ENCODE results near the gene CAMKMT. TPM values are rescaled to one million over a fixed set of nuclear protein-coding genes. Genes with fewer than 3 reads are reported as not detected.

Gene CAMKMT
- total and polyA plus RNA-seq, 7 donors: 6.1 to 15.6 (median 11.6) TPM

GRCh38 chr2:44741507-44741906, 379.8 kb downstream of the CAMKMT start:
- no peak for DNase-seq
- 85 to 95% methylated on average over 1 of the region's 1 CpG for WGBS, 2 donors
- no peaks in the 10 kb centered on the region for H3K36me3 ChIP-seq
- peaks cover 0 to 17% (median 12%) of the 10 kb centered on the region in 4 donors for H3K4me1 ChIP-seq
- no peak for TF ChIP-seq CTCF (IDR thresholded peaks at IDR 0.05)
- TF ChIP-seq EP300 (IDR thresholded peaks at IDR 0.05): no peak
- TF ChIP-seq POLR2A (IDR thresholded peaks at IDR 0.05): no peak
- TF ChIP-seq POLR2AphosphoS5 (IDR thresholded peaks at IDR 0.05): no peak
- intact Hi-C loops (cut with DNase I): no loop called here
- no peaks in the 10 kb centered on the region for H3K27me3 ChIP-seq
- no peak overlapping the region for H3K27ac ChIP-seq
- peaks cover 0 to 2% (median 0%) of the 10 kb centered on the region in 4 donors for H3K9me3 ChIP-seq
- no peak overlapping the region for H3K4me3 ChIP-seq

GRCh38 chr2:44742057-44742456, 380.3 kb downstream of the CAMKMT start:
- Histone ChIP-seq H3K9me3 (no peaks in the 10 kb centered on the region), H3K27ac (no peak overlapping the region), H3K27me3 (no peaks in the 10 kb centered on the region), H3K4me3 (no peak overlapping the region), H3K4me1 (peaks cover 0 to 22% (median 12%) of the 10 kb centered on the region in 4 donors), H3K36me3 (no peaks in the 10 kb centered on the region)
- TF ChIP-seq CTCF (IDR thresholded peaks at IDR 0.05) (no peak), EP300 (IDR thresholded peaks at IDR 0.05) (no peak), POLR2AphosphoS5 (IDR thresholded peaks at IDR 0.05) (no peak), POLR2A (IDR thresholded peaks at IDR 0.05) (no peak)
- intact Hi-C loops (cut with DNase I): no loop called here
- DNase-seq: no peak
- 94 to 98% methylated on average over 3 of the region's 3 CpGs for WGBS, 2 donors

GRCh38 chr2:44743473-44743872, 381.7 kb downstream of the CAMKMT start:
- no peak overlapping the region for H3K4me3 ChIP-seq
- no peak overlapping the region for H3K27ac ChIP-seq
- DNase-seq: no peak
- peaks cover 0 to 23% (median 12%) of the 10 kb centered on the region in 4 donors for H3K4me1 ChIP-seq
- H3K9me3 ChIP-seq: no peaks in the 10 kb centered on the region
- no peaks in the 10 kb centered on the region for H3K36me3 ChIP-seq
- WGBS, 2 donors: 96 to 97% methylated on average over 3 of the region's 3 CpGs
- TF ChIP-seq POLR2AphosphoS5 (IDR thresholded peaks at IDR 0.05) (no peak), CTCF (IDR thresholded peaks at IDR 0.05) (no peak), EP300 (IDR thresholded peaks at IDR 0.05) (no peak), POLR2A (IDR thresholded peaks at IDR 0.05) (no peak)
- H3K27me3 ChIP-seq: no peaks in the 10 kb centered on the region
- intact Hi-C loops (cut with DNase I): no loop called here

- no peaks in the 10 kb centered on the region for H3K27me3 ChIP-seq
- WGBS, 2 donors: 84 to 90% methylated on average over 12 of the region's 12 CpGs
These were observed 383.5 kb downstream of the CAMKMT start for GRCh38 chr2:44744961-44745892.

More at GRCh38 chr2:44744961-44745892, 383.5 kb downstream of the CAMKMT start:
- Histone ChIP-seq H3K4me3 (no peak overlapping the region), H3K36me3 (no peaks in the 10 kb centered on the region), H3K9me3 (no peaks in the 10 kb centered on the region), H3K27ac (no peak overlapping the region), H3K4me1 (peaks cover 0 to 23% (median 12%) of the 10 kb centered on the region in 4 donors)
- intact Hi-C loops (cut with DNase I): no loop called here
- DNase-seq: no peak
- TF ChIP-seq EP300 (IDR thresholded peaks at IDR 0.05) (no peak), CTCF (IDR thresholded peaks at IDR 0.05) (no peak), POLR2A (IDR thresholded peaks at IDR 0.05) (no peak), POLR2AphosphoS5 (IDR thresholded peaks at IDR 0.05) (no peak)
